ENCODE results near the gene TMEM238. TPM values are rescaled to one million over a fixed set of nuclear protein-coding genes. Genes with fewer than 3 reads are reported as not detected.

The TMEM238 gene, protein sequence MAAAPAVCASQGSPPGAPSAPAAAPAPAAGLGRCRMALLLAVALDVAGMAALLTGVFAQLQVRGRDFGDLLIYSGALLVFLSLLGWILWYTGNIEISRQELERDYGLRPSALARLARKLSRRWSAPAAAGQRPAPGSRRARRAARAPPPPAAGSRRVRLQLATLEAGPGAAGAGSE
- total RNA-seq, result 1 to 10 TPM in 1 of 4 donors, under 1 TPM in 1, not detected in 2; 0.83 to 2.3 TPM

DNA sequence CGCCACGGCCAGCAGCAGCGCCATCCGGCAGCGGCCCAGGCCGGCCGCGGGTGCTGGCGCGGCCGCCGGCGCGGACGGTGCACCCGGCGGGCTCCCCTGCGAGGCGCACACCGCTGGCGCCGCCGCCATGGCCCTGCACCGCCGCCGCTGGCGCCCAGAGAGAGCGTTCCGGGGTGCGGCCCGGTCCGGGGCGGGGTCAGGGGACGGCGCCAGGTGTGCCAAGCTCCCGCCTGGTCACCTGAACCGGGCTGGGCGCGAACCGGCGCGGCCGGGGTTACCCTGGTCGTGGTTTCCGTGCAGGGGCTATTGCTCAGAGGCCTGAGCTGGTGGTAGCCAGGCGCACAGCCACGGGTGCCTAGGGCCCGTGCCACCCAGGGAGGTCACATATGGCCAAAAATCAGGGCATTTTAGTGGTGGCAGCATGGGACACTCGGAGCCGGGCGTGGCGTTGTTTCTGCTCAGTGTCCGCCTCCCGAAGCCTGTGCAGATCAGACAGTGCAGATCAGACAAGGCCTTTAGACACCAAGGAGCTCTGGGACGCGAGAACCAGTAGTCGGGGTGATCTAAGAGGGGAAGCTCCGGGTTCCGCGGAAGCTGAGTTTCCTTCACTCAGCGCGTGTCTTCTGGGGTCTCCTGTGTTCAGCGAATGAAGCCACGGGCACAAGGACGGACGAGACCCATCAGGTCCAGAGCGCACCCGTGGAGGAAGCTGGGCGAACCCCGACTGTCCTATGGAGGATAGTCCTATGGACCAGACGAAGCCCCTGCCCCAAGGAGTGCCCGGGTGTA, at the start of gene TMEM238:
Gene TMEM238, minus strand, starts transcription at position 162 of the 789 bp plus-strand sequence. Its CDS starts 33 bp downstream, at position 129.
- DNase-seq, result peak; percentile 37 to 46
- Histone ChIP-seq H3K36me3 (no peaks in the 10 kb centered on the region), H3K27ac (peak within 1 kb of the TSS; percentile 89 to 97), H3K4me1 (peaks cover 17 to 30% of the 10 kb centered on the region in 2 donors), H3K27me3 (no peaks in the 10 kb centered on the region), H3K4me3 (peak within 1 kb of the TSS; percentile 70 to 86), H3K9me3 (no peaks in the 10 kb centered on the region)
- TF ChIP-seq POLR2A (IDR thresholded peaks at IDR 0.05), result no peak
- TF ChIP-seq, protein P1, sequence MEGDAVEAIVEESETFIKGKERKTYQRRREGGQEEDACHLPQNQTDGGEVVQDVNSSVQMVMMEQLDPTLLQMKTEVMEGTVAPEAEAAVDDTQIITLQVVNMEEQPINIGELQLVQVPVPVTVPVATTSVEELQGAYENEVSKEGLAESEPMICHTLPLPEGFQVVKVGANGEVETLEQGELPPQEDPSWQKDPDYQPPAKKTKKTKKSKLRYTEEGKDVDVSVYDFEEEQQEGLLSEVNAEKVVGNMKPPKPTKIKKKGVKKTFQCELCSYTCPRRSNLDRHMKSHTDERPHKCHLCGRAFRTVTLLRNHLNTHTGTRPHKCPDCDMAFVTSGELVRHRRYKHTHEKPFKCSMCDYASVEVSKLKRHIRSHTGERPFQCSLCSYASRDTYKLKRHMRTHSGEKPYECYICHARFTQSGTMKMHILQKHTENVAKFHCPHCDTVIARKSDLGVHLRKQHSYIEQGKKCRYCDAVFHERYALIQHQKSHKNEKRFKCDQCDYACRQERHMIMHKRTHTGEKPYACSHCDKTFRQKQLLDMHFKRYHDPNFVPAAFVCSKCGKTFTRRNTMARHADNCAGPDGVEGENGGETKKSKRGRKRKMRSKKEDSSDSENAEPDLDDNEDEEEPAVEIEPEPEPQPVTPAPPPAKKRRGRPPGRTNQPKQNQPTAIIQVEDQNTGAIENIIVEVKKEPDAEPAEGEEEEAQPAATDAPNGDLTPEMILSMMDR (IDR thresholded peaks at IDR 0.05), result no peak
- intact Hi-C loops (cut with DNase I; ENCODE audit: low total_unique reads), result loop anchor here (5.0 kb wide), 1 partner anchor 82 kb away; no protein-coding TSS in a partner anchor

DNA sequence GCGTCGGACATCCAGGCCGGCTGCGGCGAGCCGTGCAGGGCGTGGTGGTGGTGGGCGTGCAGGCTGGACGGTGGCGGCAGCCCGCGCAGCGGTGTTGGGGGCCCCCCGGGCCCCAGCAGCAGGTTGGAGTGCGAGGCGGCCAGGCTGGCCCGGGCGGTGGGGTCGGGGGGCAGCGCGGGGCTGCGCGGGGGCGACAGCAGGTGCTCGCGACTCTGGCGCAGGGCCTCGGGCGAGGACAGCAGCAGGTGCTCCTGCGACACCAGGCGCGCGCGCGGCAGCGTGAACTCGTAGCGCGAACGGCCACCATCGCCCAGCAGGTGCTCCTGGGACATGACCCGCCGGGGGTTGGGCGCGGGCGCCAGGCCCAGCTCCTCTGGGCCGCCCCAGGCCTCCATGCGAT, 49.2 kb upstream of the TMEM238 start:
- H3K27me3 ChIP-seq, result peaks cover 3 to 26% of the 10 kb centered on the region in 2 donors
- TF ChIP-seq, protein P1 (IDR thresholded peaks at IDR 0.05), result no peak
- no peak for TF ChIP-seq POLR2A (IDR thresholded peaks at IDR 0.05)
- DNase-seq, result no peak
- no peaks in the 10 kb centered on the region for H3K4me1 ChIP-seq
- intact Hi-C loops (cut with DNase I; ENCODE audit: low total_unique reads), result no loop called here
- no peaks in the 10 kb centered on the region for H3K36me3 ChIP-seq
- H3K27ac ChIP-seq, result no peak overlapping the region
- H3K9me3 ChIP-seq, result no peaks in the 10 kb centered on the region
- H3K4me3 ChIP-seq, result no peak overlapping the region

DNA sequence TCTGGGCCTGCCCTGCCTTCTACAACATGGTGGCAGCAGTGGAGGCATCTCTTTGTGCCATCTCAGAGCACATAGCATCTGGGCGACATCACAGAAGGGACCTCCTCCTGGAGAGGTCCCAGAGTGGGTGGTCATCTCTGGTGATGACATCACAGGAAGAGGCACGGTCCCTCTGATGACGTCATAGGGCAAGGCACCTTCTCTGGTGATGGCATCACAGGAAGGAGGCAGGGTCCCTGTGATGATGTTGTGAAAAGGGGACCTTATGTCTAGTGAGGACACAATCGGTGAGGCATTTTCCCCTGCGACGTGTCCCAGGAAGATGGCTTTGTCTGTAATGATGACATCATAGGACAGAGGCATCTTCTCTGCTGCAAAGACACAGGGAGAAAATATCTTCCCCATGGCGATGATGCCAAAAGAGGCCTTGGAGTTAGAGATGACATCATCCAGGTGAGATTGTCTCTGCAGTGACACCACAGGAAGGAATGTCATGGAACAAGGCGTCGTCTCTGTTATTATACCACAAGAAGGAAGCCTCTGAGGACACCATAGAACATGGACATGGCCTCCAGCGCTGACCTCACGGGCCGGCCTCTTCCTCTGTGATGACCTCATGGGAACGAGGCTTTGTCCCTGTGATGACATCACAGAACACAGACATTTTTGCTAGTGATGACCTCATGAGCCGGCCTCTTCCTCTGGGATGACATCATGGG, 48.3 kb upstream of the TMEM238 start:
- no peak overlapping the region for H3K4me3 ChIP-seq
- no peaks in the 10 kb centered on the region for H3K36me3 ChIP-seq
- intact Hi-C loops (cut with DNase I; ENCODE audit: low total_unique reads), result no loop called here
- DNase-seq, result no peak
- H3K27me3 ChIP-seq, result peaks cover 0 to 20% of the 10 kb centered on the region in 2 donors
- TF ChIP-seq, protein P1 (IDR thresholded peaks at IDR 0.05), result no peak
- no peak for TF ChIP-seq POLR2A (IDR thresholded peaks at IDR 0.05)
- H3K4me1 ChIP-seq, result no peaks in the 10 kb centered on the region
- H3K9me3 ChIP-seq, result no peaks in the 10 kb centered on the region
- no peak overlapping the region for H3K27ac ChIP-seq

DNA sequence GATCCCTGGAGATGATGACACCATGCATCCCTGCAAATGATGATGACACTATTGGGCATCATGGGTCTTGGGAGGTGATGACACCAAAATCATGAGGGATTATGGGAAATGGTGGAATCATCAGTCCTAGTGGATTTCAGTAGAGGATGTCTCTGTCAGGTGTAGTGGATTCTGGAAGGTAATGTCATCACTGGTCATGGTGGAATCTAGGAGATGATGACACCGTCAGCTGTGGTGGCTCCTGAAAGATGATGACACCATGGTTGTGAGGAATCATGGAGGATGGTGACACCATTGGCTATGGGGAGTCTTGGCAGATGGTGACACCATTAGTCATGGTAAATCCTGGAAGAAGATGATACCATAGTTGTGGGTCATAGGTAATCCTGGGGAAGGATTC, 47.1 kb upstream of the TMEM238 start:
- no peak overlapping the region for H3K4me3 ChIP-seq
- intact Hi-C loops (cut with DNase I; ENCODE audit: low total_unique reads), result no loop called here
- no peak for TF ChIP-seq POLR2A (IDR thresholded peaks at IDR 0.05)
- TF ChIP-seq, protein P1 (IDR thresholded peaks at IDR 0.05), result no peak

More for the DNA sequence above, 47.1 kb upstream of the TMEM238 start:
- Histone ChIP-seq H3K9me3 (no peaks in the 10 kb centered on the region), H3K36me3 (no peaks in the 10 kb centered on the region), H3K27ac (no peak overlapping the region), H3K27me3 (peaks cover 0 to 16% of the 10 kb centered on the region in 2 donors), H3K4me1 (no peaks in the 10 kb centered on the region)
- no peak for DNase-seq
